GM10266 (cell line): Measurements from ENCODE around the gene TBC1D22A.

ENCODE experiments used
- DNase-seq: peaks from one replicate; pipeline ENCODE4 v3.0.0; 2012; ENCODE audit errors: extremely low spot score
- CTCF ChIP-seq: IDR thresholded peaks from 2 replicates; pipeline ENCODE4 v1.5.1; 2012; ENCODE audit warnings: mild to moderate bottlenecking, low read depth; ENCODE audit not compliant: control insufficient read depth, insufficient read depth; ENCODE audit errors: missing control alignments

Gene TBC1D22A

GRCh38 chr22:46848197-46848596 is 85.7 kb downstream of the TBC1D22A start:
- no peak for TF ChIP-seq CTCF
- DNase-seq: no peak

- no peak for TF ChIP-seq CTCF
- DNase-seq: no peak
Observed at GRCh38 chr22:46849101-46849500, 86.7 kb downstream of the TBC1D22A start.

GRCh38 chr22:46849951-46850350 is 87.5 kb downstream of the TBC1D22A start:
- TF ChIP-seq CTCF: no peak
- DNase-seq: no peak

GRCh38 chr22:46851311-46851710 is 88.9 kb downstream of the TBC1D22A start:
- TF ChIP-seq CTCF: no peak
- no peak for DNase-seq

- no peak for TF ChIP-seq CTCF
- DNase-seq: no peak
Observed at GRCh38 chr22:46851941-46852340, 89.5 kb downstream of the TBC1D22A start.

- no peak for TF ChIP-seq CTCF
- DNase-seq: no peak
Observed at GRCh38 chr22:46852771-46853170, 90.3 kb downstream of the TBC1D22A start.

- no peak for DNase-seq
- TF ChIP-seq CTCF: no peak
Observed at GRCh38 chr22:46853191-46853590, 90.7 kb downstream of the TBC1D22A start.
